Spleen (tissue), 7 donors: Measurements from ENCODE around the gene CNTD1.

Experiments
- POLR2A ChIP-seq, 3 donors: fragments of 450-650 bp; IDR thresholded peaks; one replicate each; pipeline ENCODE4 v1.5.1; 2017; ENCODE audit warnings: antibody characterized with exemption in 3 of 3, mild to moderate bottlenecking in 1 of 3
- POLR2AphosphoS5 ChIP-seq, 3 donors: sonication (generic); formaldehyde crosslinking; IDR thresholded peaks; one replicate each; pipeline ENCODE4 v1.5.1; 2017; ENCODE audit warnings: antibody characterized with exemption in 3 of 3
- TF ChIP-seq, protein P1 (sequence below), 11 experiments: fragments of 200-600 bp in 7 of 11; fragments of 450-650 bp in 4 of 11; sonication (generic) in 4 of 11; IDR thresholded peaks in 8 of 11; conservative IDR thresholded peaks in 3 of 11; 1 replicate in 7 of 11; 2 replicates in 4 of 11; pipeline versions ENCODE4 v1.4.0 to v1.8.0; 2016 to 2021; ENCODE audit warnings: antibody characterized with exemption in 11 of 11, inconsistent platforms in 4 of 11, mild to moderate bottlenecking in 1 of 11
- donor health status: DM: no; HTN: no; CAD: no; lungs with moderate emphysema.
- donor health status: DM: no; HTN: no; CAD: no.
- donor health status: DM: no; HTN: no; CAD: no.

DNA sequence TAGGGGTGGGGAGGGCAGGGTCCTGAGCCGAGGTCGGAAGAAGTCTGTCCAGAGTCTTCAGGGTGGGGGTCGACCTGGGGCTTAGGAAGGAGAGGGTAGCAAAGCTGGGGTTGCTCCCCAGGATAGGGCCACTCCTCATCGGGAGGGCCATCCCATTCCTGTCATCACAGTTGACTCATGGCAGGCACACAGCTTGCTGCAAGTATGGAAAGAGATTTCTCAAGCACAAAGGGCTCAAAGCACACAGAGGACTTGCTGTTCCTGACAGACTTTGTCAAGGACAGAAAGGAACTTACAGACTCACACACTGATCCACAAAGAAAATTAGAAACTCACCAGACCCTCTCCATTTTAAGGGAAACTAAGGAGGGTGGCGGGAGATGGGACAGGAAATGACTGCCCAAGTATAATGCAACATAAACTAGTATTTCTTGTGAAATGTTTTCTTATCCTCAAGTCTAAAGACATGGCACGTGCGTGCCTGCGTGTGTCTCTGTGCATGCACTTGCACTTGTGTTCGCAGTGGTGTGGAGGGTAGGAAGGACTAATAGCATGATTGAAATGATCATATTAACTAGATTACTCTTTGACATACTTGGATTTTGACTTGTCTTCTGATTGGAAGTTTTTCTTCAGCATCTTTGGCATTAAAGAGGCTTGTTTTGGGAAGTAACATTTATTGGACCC is 48.1 kb downstream of the CNTD1 start:
- TF ChIP-seq, protein P1, sequence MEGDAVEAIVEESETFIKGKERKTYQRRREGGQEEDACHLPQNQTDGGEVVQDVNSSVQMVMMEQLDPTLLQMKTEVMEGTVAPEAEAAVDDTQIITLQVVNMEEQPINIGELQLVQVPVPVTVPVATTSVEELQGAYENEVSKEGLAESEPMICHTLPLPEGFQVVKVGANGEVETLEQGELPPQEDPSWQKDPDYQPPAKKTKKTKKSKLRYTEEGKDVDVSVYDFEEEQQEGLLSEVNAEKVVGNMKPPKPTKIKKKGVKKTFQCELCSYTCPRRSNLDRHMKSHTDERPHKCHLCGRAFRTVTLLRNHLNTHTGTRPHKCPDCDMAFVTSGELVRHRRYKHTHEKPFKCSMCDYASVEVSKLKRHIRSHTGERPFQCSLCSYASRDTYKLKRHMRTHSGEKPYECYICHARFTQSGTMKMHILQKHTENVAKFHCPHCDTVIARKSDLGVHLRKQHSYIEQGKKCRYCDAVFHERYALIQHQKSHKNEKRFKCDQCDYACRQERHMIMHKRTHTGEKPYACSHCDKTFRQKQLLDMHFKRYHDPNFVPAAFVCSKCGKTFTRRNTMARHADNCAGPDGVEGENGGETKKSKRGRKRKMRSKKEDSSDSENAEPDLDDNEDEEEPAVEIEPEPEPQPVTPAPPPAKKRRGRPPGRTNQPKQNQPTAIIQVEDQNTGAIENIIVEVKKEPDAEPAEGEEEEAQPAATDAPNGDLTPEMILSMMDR (IDR thresholded peaks at IDR 0.05 in 8 of 11, conservative IDR thresholded peaks at IDR 0.05 in 3 of 11): no peak
- no peak for TF ChIP-seq POLR2A (IDR thresholded peaks at IDR 0.05)
- TF ChIP-seq POLR2AphosphoS5 (IDR thresholded peaks at IDR 0.05): no peak
